HG03280 (cell line): Measurements from ENCODE around the gene EXT2.

Experiments
- ATAC-seq: cut with Tn5 transposase; IDR thresholded peaks from one replicate; pipeline ENCODE4 v1.9.1; 2021; ENCODE audit warnings: mild to moderate bottlenecking, moderate library complexity; ENCODE audit not compliant: unreplicated experiment

EXT2 gene

GRCh38 chr11:44235765-44236201 lies 140.3 kb downstream of the EXT2 start:
- ATAC-seq = no peak

GRCh38 chr11:44236296-44236695 lies 140.8 kb downstream of the EXT2 start:
- no peak for ATAC-seq

- ATAC-seq = no peak
Measured at GRCh38 chr11:44237156-44237555, 141.7 kb downstream of the EXT2 start.

- ATAC-seq = no peak
Measured at GRCh38 chr11:44241851-44242250, 146.4 kb downstream of the EXT2 start.

GRCh38 chr11:44243086-44243485 lies 147.6 kb downstream of the EXT2 start:
- no peak for ATAC-seq

- no peak for ATAC-seq
Measured at GRCh38 chr11:44243595-44244343, 148.3 kb downstream of the EXT2 start.

- no peak for ATAC-seq
Measured at GRCh38 chr11:44244639-44245310, 149.3 kb downstream of the EXT2 start.

- no peak for ATAC-seq
Measured at GRCh38 chr11:44246726-44247125, 151.2 kb downstream of the EXT2 start.

- no peak for ATAC-seq
Measured at GRCh38 chr11:44247508-44247907, 152.0 kb downstream of the EXT2 start.

GRCh38 chr11:44248109-44248508 lies 152.6 kb downstream of the EXT2 start:
- ATAC-seq = no peak

GRCh38 chr11:44250421-44250820 lies 154.9 kb downstream of the EXT2 start:
- ATAC-seq = no peak

GRCh38 chr11:44252999-44253602 lies 157.6 kb downstream of the EXT2 start:
- ATAC-seq = no peak

- ATAC-seq = no peak
Measured at GRCh38 chr11:44255406-44256071, 160.1 kb downstream of the EXT2 start.

- no peak for ATAC-seq
Measured at GRCh38 chr11:44256673-44257291, 161.3 kb downstream of the EXT2 start.

GRCh38 chr11:44257338-44258189 lies 162.1 kb downstream of the EXT2 start:
- ATAC-seq = no peak

- ATAC-seq = no peak
Measured at GRCh38 chr11:44258190-44258489, 162.7 kb downstream of the EXT2 start.

- no peak for ATAC-seq
Measured at GRCh38 chr11:44258839-44259420, 163.5 kb downstream of the EXT2 start.

GRCh38 chr11:44260081-44260480 lies 164.6 kb downstream of the EXT2 start:
- no peak for ATAC-seq

GRCh38 chr11:44261800-44262591 lies 166.5 kb downstream of the EXT2 start:
- no peak for ATAC-seq
